H1 (cell line): ENCODE results near the gene RIPPLY3. TPM values are rescaled to one million over a fixed set of nuclear protein-coding genes. Genes with fewer than 3 reads are reported as not detected.

Experiments
- CTCF ChIA-PET: fragments of 300-600 bp; sonication (Branson Sonifier 250); formaldehyde crosslinking; loops from one replicate; lab custom pipeline; 2021; ENCODE audit not compliant: partially characterized antibody; lab: Charles Lee
- POLR2A ChIA-PET: fragments of 300-600 bp; sonication (Branson Sonifier 250); formaldehyde crosslinking; loops from one replicate; lab custom pipeline; 2021; ENCODE audit warnings: inconsistent platforms; ENCODE audit not compliant: partially characterized antibody; lab: Charles Lee
- DNase-seq, 2 experiments: peaks; one replicate each; pipeline versions ENCODE4 v3.0.0 to v3.0.0-alpha.2; 2010 to 2022; ENCODE audit warnings: low spot score in 2 of 2, low read depth in 1 of 2, mixed read lengths in 1 of 2
- FAIRE-seq: peaks from 2 replicates; lab custom pipeline; 2011; peaks lifted over from hg19 to GRCh38; lab: Jason Lieb, UNC
- H2AFZ ChIP-seq: 2 replicates; pipeline ENCODE4 v1.8.1; 2012; ENCODE audit warnings: low read length, inconsistent platforms
- H2AK5ac ChIP-seq: 2 replicates; pipeline ENCODE4 v1.6.1; 2013; ENCODE audit warnings: low read depth, low read length
- H2BK120ac ChIP-seq: replicated peaks from 2 replicates; pipeline ENCODE3; 2013; ENCODE audit warnings: low read depth, low read length, inconsistent platforms
- H2BK12ac ChIP-seq: 2 replicates; pipeline ENCODE4 v1.6.1; 2013; ENCODE audit warnings: low read depth, low read length
- H2BK15ac ChIP-seq: 2 replicates; pipeline ENCODE4 v1.6.1; 2013; ENCODE audit warnings: low read length
- H2BK20ac ChIP-seq: 2 replicates; pipeline ENCODE4 v1.6.1; 2013; ENCODE audit warnings: low read length
- H2BK5ac ChIP-seq: 2 replicates; pipeline ENCODE4 v1.6.1; 2013; ENCODE audit warnings: low read depth, low read length
- H3K14ac ChIP-seq: 2 replicates; pipeline ENCODE4 v1.6.1; 2013; ENCODE audit warnings: inconsistent platforms; ENCODE audit not compliant: insufficient read length
- H3K18ac ChIP-seq: 2 replicates; pipeline ENCODE4 v1.6.1; 2013; ENCODE audit warnings: low read length; ENCODE audit errors: extremely low read depth
- H3K23ac ChIP-seq: 2 replicates; pipeline ENCODE4 v1.6.1; 2013; ENCODE audit warnings: inconsistent platforms; ENCODE audit not compliant: insufficient read length
- H3K23me2 ChIP-seq: 2 replicates; pipeline ENCODE4 v1.6.1; 2013; ENCODE audit warnings: low read depth, low read length
- H3K27ac ChIP-seq: 2 replicates; pipeline ENCODE4 v1.6.1; 2011; ENCODE audit warnings: low read depth, low read length, inconsistent platforms
- H3K27me3 ChIP-seq, 4 experiments: replicated peaks in 1 of 4; 1 replicate in 1 of 4; 2 replicates in 3 of 4; pipeline versions ENCODE4 v1.6.1 to v1.8.1; 2011 to 2013; ENCODE audit warnings: low read length in 3 of 4, mild to moderate bottlenecking in 3 of 4, inconsistent platforms in 2 of 4, mixed read lengths in 2 of 4, moderate library complexity in 1 of 4; ENCODE audit not compliant: control insufficient read depth in 3 of 4, insufficient read depth in 3 of 4; ENCODE audit errors: extremely low read depth in 1 of 4
- H3K36me3 ChIP-seq, 4 experiments: 2 replicates each; pipeline versions ENCODE4 v1.6.1 to v1.8.1; 2011 to 2013; ENCODE audit warnings: mild to moderate bottlenecking in 4 of 4, low read length in 3 of 4, moderate library complexity in 2 of 4, control low read depth in 1 of 4, inconsistent platforms in 1 of 4; ENCODE audit not compliant: insufficient read depth in 4 of 4, control insufficient read depth in 2 of 4
- H3K4ac ChIP-seq: replicated peaks from 2 replicates; pipeline ENCODE3; 2013; ENCODE audit warnings: low read length, low read depth, mixed read lengths, inconsistent platforms; ENCODE audit not compliant: insufficient read length
- H3K4me1 ChIP-seq, 4 experiments: replicated peaks in 1 of 4; 1 replicate in 1 of 4; 2 replicates in 3 of 4; pipeline versions ENCODE4 v1.6.1 to v1.8.1; 2011 to 2013; ENCODE audit warnings: low read length in 3 of 4, inconsistent platforms in 2 of 4, mixed read lengths in 1 of 4; ENCODE audit not compliant: insufficient read depth in 4 of 4, control insufficient read depth in 3 of 4
- H3K4me2 ChIP-seq, 2 experiments: 2 replicates each; pipeline versions ENCODE4 v1.6.1 to v1.8.1; 2011 to 2013; ENCODE audit warnings: low read depth in 2 of 2, low read length in 2 of 2, control low read depth in 1 of 2, inconsistent platforms in 1 of 2, mild to moderate bottlenecking in 1 of 2; ENCODE audit not compliant: insufficient read depth in 1 of 2
- H3K4me3 ChIP-seq, 4 experiments: fragments of 200-600, 300-600 bp in 1 of 4; sonication (generic), shearing (Covaris generic), sonication (Bioruptor Twin) in 1 of 4; 2 replicates each; pipeline versions ENCODE4 v1.5.1 to v1.8.1; 2011 to 2016; ENCODE audit warnings: low read length in 4 of 4, low read depth in 3 of 4, control low read depth in 2 of 4, inconsistent platforms in 2 of 4, mild to moderate bottlenecking in 2 of 4, mixed read lengths in 1 of 4, moderate library complexity in 1 of 4; ENCODE audit not compliant: insufficient read depth in 2 of 4; ENCODE audit errors: extremely low read depth in 1 of 4
- H3K56ac ChIP-seq: replicated peaks from 2 replicates; pipeline ENCODE3; 2013; ENCODE audit warnings: low read depth, mild to moderate bottlenecking, mixed read lengths, low read length, inconsistent platforms; ENCODE audit not compliant: insufficient read length
- H3K79me1 ChIP-seq: 2 replicates; pipeline ENCODE4 v1.6.1; 2013; ENCODE audit warnings: low read depth, low read length, control low read depth
- H3K79me2 ChIP-seq, 2 experiments: 2 replicates each; pipeline versions ENCODE4 v1.6.1 to v1.8.1; 2012 to 2013; ENCODE audit warnings: low read length in 2 of 2, mild to moderate bottlenecking in 2 of 2, inconsistent platforms in 1 of 2; ENCODE audit not compliant: insufficient read depth in 2 of 2, control insufficient read depth in 1 of 2
- H3K9ac ChIP-seq, 4 experiments: replicated peaks in 1 of 4; 1 replicate in 1 of 4; 2 replicates in 3 of 4; pipeline versions ENCODE4 v1.6.1 to v1.8.1; 2011 to 2013; ENCODE audit warnings: low read depth in 3 of 4, low read length in 3 of 4, control low read depth in 2 of 4, mild to moderate bottlenecking in 2 of 4, moderate library complexity in 2 of 4, inconsistent platforms in 1 of 4; ENCODE audit errors: extremely low read depth in 1 of 4
- H3K9me3 ChIP-seq, 2 experiments: 2 replicates each; pipeline versions ENCODE4 v1.6.1 to v1.8.1; 2012 to 2013; ENCODE audit warnings: mild to moderate bottlenecking in 2 of 2, moderate library complexity in 2 of 2, control low read depth in 1 of 2, inconsistent platforms in 1 of 2, low read depth in 1 of 2, low read length in 1 of 2, mixed read lengths in 1 of 2; ENCODE audit not compliant: insufficient read depth in 2 of 2
- H4K20me1 ChIP-seq, 2 experiments: replicated peaks in 1 of 2; 2 replicates each; pipeline versions ENCODE3 to v1.8.1; 2011 to 2013; ENCODE audit warnings: inconsistent platforms in 2 of 2, low read length in 2 of 2, mild to moderate bottlenecking in 1 of 2; ENCODE audit not compliant: insufficient read depth in 2 of 2, control insufficient read depth in 1 of 2
- H4K5ac ChIP-seq: 2 replicates; pipeline ENCODE4 v1.6.1; 2013; ENCODE audit warnings: low read length, low read depth, mixed read lengths, inconsistent platforms; ENCODE audit not compliant: insufficient read length
- H4K8ac ChIP-seq: 2 replicates; pipeline ENCODE4 v1.8.0; 2013; ENCODE audit warnings: mild to moderate bottlenecking, moderate library complexity, low read length, inconsistent platforms; ENCODE audit not compliant: insufficient read depth; ENCODE audit errors: extremely low read depth
- H4K91ac ChIP-seq: replicated peaks from 2 replicates; pipeline ENCODE3; 2013; ENCODE audit warnings: low read length, mixed read lengths, inconsistent platforms; ENCODE audit not compliant: insufficient read length
- BACH1 ChIP-seq: IDR thresholded peaks from 2 replicates; pipeline ENCODE4 v1.6.1; 2012; ENCODE audit warnings: low read length, improper control_type of control experiment
- CHD1 ChIP-seq: IDR thresholded peaks from 2 replicates; pipeline ENCODE4 v1.6.1; 2012; ENCODE audit warnings: low read depth, low read length, improper control_type of control experiment
- FOSL1 ChIP-seq: IDR thresholded peaks from 2 replicates; pipeline ENCODE4 v1.6.1; 2011; ENCODE audit warnings: mild to moderate bottlenecking, low read depth, low read length, moderate library complexity; ENCODE audit not compliant: insufficient read depth
- SP1 ChIP-seq: IDR thresholded peaks from 2 replicates; pipeline ENCODE4 v1.6.1; 2011; ENCODE audit warnings: low read depth, low read length
- WGBS, 2 experiments: shearing (Covaris generic) in 1 of 2; methylation state at CpG; one replicate each; pipeline versions ENCODE4 v1.1.6 to v1.1.7; 2013 to 2015; ENCODE audit warnings: low lambda C conversion rate in 2 of 2, mixed read lengths in 2 of 2, inconsistent platforms in 1 of 2, low coverage in 1 of 2, missing lambda C conversion rate in 1 of 2; ENCODE audit not compliant: insufficient replicate concordance in 2 of 2, insufficient coverage in 1 of 2, insufficient read length in 1 of 2; ENCODE audit errors: extremely low coverage in 1 of 2, missing lambda C conversion rate in 1 of 2; 5-methylcytosine and 5-hydroxymethylcytosine counted together
- polyA plus RNA-seq, 7 experiments: library from polyadenylated mRNA; depleted of rRNA in 3 of 7; stranded (reverse) in 5 of 7; unstranded in 2 of 7; fragments of >200 nt in 5 of 7; fragments of 200-250 nt in 2 of 7; gene quantifications; 1 replicate in 5 of 7; 2 replicates in 1 of 7; 4 replicates in 1 of 7; pipeline versions ENCODE4 v1.2.1 to v1.2.3, GENCODE V29; 2011 to 2013; ENCODE audit warnings: missing spikeins in 2 of 7, mixed read lengths in 2 of 7
- total RNA-seq: library from RNA; stranded (reverse); fragmentation: NEBNext Ultra II Directional; extraction: Animal tissue kit (Norgen Biotek cat#: 25700); gene quantifications from 2 replicates; pipeline ENCODE4 v1.2.1, GENCODE V29; 2021

Gene RIPPLY3
- total and polyA plus RNA-seq, 2 of the 8 experiments (the other 6 are each of a cell fraction or from before 2014, with no cell fraction given), result 2.0 to 2.2 TPM

DNA sequence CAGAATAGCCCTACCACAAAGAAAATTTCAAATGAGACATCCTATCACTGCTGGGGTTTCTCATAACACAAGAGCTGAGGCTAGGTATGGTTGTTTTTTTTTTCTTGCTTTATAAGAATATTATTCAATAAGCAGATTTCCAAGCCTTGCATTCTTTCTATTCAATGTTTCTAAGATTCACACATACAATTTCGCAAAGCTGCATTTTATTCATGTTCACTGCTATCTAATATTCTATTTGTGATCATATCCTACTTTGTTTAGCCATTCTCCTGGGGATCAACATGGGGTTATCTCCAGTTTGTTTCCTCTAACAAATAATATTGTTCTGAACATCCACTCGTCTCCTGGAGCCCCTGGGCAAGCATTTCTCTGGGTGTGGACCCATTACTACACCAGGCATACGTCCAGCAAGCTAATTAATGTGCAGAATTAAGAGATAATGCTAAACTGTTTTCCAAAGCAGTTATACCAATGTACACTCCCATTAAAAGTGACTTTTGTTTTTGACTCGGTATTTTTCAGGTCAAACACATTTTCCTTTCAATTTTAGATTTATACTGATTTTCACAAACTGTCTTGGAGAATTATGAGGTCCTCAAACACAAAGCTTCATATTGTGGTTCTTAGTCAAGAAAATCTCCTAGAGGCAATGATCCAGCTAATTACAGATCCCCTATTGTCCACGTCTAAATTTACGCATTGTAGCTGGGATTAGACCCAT lies 24.4 kb upstream of the RIPPLY3 start:
- no peak overlapping the region for H3K14ac ChIP-seq
- H3K27me3 ChIP-seq, result peaks cover 0 to 15% (median 6%) of the 10 kb centered on the region in 4 experiments; a peak in 5 of 7 replicates
- no peak overlapping the region for H3K9ac ChIP-seq
- no peak overlapping the region for H3K4ac ChIP-seq
- 68% methylated on average over 6 of the region's 6 CpGs; no CpG with 5 or more reads in 1 of the 2 experiments for WGBS, 2 experiments
- FAIRE-seq, result no peak
- H3K36me3 ChIP-seq, result no peaks in the 10 kb centered on the region
- no peak overlapping the region for H2BK20ac ChIP-seq
- H3K4me2 ChIP-seq, result no peak overlapping the region
- H3K79me1 ChIP-seq, result no peaks in the 10 kb centered on the region
- no peak overlapping the region for H3K56ac ChIP-seq
- no peak overlapping the region for H2AFZ ChIP-seq
- ChIA-PET POLR2A (interaction anchor here (1.2 kb wide), 1 partner anchor 16 kb away, joined by 3 read pairs; the partner anchor contains the start of gene HLCS), CTCF (interaction anchor here (0.8 to 2.0 kb wide), 5 partner anchors 11 to 58 kb away, joined by 3 to 5 read pairs (median 4); partner anchors contain the start of gene RIPPLY3)
- peaks cover 10% of the 10 kb centered on the region; the same call in 1 of the 2 replicates for H3K23me2 ChIP-seq
- no peak overlapping the region for H3K23ac ChIP-seq
- H3K18ac ChIP-seq, result no peak overlapping the region
- no peak overlapping the region for H2BK120ac ChIP-seq
- no peak overlapping the region for H2BK5ac ChIP-seq
- no peaks in the 10 kb centered on the region for H3K79me2 ChIP-seq
- DNase-seq, result no peak
- no peaks in the 10 kb centered on the region for H3K9me3 ChIP-seq
- no peak overlapping the region for H2BK12ac ChIP-seq
- no peak overlapping the region for H2BK15ac ChIP-seq
- no peak overlapping the region for H2AK5ac ChIP-seq
- H3K27ac ChIP-seq, result no peak overlapping the region
- H3K4me1 ChIP-seq, result peaks cover 1 to 5% (median 3%) of the 10 kb centered on the region in 4 experiments; a peak in 6 of 7 replicates
- no peak overlapping the region for H3K4me3 ChIP-seq
- no peak overlapping the region for H4K91ac ChIP-seq
- H4K20me1 ChIP-seq, result no peaks in the 10 kb centered on the region
- no peak overlapping the region for H4K8ac ChIP-seq
- H4K5ac ChIP-seq, result no peak overlapping the region
- TF ChIP-seq SP1, result no peak
- TF ChIP-seq CHD1, result no peak
- no peak for TF ChIP-seq BACH1
- no peak for TF ChIP-seq FOSL1
